A549 (cell line): ENCODE results near the gene JMJD6.
A peak's percentile ranks its signal among the peaks of the same experiment; 100 is the strongest.

Experiments used
- CTCF ChIP-seq: fragments of >200 bp; sonication (Bioruptor Twin); formaldehyde crosslinking; IDR thresholded peaks from 3 replicates; pipeline ENCODE4 v1.5.1; 2016
- NFE2L2 ChIP-seq: fragments of 150-350 bp; conservative IDR thresholded peaks from 2 replicates; pipeline ENCODE4 v1.6.1; 2014; ENCODE audit warnings: low read length
- USF2 ChIP-seq: fragments of 450-650 bp; IDR thresholded peaks from 2 replicates; pipeline ENCODE4 v1.6.1; 2014; ENCODE audit warnings: antibody characterized with exemption

- TF ChIP-seq USF2 (no peak), CTCF (0 out of 3 replicates have a peak, but pooled peaks have one; percentile 7), NFE2L2 (no peak)
These were observed 38.2 kb downstream of the JMJD6 start for GRCh38 chr17:76688165-76688622.
